Spleen (tissue), 7 donors: ENCODE results near the gene BOD1L1.

Experiments
- CTCF ChIP-seq, 11 experiments: fragments of 200-600 bp in 7 of 11; fragments of 450-650 bp in 4 of 11; sonication (generic) in 4 of 11; IDR thresholded peaks in 8 of 11; conservative IDR thresholded peaks in 3 of 11; 1 replicate in 7 of 11; 2 replicates in 4 of 11; pipeline versions ENCODE4 v1.4.0 to v1.8.0; 2016 to 2021; ENCODE audit warnings: antibody characterized with exemption in 11 of 11, inconsistent platforms in 4 of 11, mild to moderate bottlenecking in 1 of 11
- POLR2AphosphoS5 ChIP-seq, 3 donors: sonication (generic); formaldehyde crosslinking; IDR thresholded peaks; one replicate each; pipeline ENCODE4 v1.5.1; 2017; ENCODE audit warnings: antibody characterized with exemption in 3 of 3
- donor health status: DM: no; HTN: no; CAD: no; lungs with moderate emphysema.
- donor health status: DM: no; HTN: no; CAD: no.
- donor health status: DM: no; HTN: no; CAD: no.

GRCh38 chr4:13597141-13597540, 30.4 kb downstream of the BOD1L1 start:
- TF ChIP-seq POLR2AphosphoS5 (IDR thresholded peaks at IDR 0.05) = no peak
- TF ChIP-seq CTCF (IDR thresholded peaks at IDR 0.05 in 8 of 11, conservative IDR thresholded peaks at IDR 0.05 in 3 of 11) = no peak
